DMS79 treated with DMSO at 0.1 percent for 48 hours (cell line): ENCODE data around the gene ZCCHC10.
A peak's percentile ranks its signal among the peaks of the same experiment; 100 is the strongest.
"Not testable (repeated sequence)": the region's sequence is repeated elsewhere in the genome, so short reads cannot be mapped to it uniquely, and the experiment has no call there.

Source experiments
- DNase-seq: peaks from one replicate; lab custom pipeline; 2025; lab: John Stamatoyannopoulos, UW

ZCCHC10 gene

DNA sequence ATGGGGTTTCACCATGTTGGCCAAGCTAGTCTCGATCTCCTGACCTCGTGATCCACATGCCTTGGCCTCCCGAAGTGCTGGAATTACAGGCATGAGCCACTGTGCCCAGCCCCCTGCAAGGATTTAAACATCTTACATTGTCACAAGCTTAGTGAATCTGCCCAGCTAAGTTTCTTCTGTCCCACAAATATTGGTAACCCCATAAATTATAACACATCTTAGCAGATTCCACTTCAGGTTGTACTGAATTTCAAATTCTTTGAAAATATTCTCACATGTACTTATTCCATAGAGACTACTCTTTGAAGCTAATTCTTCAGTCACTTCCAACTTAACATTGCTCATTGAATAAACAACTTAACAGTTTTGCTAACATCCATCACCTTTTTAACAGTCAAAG lies 49.5 kb downstream of the ZCCHC10 start:
- no peak for DNase-seq

- DNase-seq, result not testable (repeated sequence)
These were observed 53.9 kb downstream of the ZCCHC10 start for GRCh38 chr5:132972436-132972828.

GRCh38 chr5:132971483-132972435 lies 54.6 kb downstream of the ZCCHC10 start:
- no peak for DNase-seq

GRCh38 chr5:132965120-132965519 lies 61.2 kb downstream of the ZCCHC10 start:
- no peak for DNase-seq

DNA sequence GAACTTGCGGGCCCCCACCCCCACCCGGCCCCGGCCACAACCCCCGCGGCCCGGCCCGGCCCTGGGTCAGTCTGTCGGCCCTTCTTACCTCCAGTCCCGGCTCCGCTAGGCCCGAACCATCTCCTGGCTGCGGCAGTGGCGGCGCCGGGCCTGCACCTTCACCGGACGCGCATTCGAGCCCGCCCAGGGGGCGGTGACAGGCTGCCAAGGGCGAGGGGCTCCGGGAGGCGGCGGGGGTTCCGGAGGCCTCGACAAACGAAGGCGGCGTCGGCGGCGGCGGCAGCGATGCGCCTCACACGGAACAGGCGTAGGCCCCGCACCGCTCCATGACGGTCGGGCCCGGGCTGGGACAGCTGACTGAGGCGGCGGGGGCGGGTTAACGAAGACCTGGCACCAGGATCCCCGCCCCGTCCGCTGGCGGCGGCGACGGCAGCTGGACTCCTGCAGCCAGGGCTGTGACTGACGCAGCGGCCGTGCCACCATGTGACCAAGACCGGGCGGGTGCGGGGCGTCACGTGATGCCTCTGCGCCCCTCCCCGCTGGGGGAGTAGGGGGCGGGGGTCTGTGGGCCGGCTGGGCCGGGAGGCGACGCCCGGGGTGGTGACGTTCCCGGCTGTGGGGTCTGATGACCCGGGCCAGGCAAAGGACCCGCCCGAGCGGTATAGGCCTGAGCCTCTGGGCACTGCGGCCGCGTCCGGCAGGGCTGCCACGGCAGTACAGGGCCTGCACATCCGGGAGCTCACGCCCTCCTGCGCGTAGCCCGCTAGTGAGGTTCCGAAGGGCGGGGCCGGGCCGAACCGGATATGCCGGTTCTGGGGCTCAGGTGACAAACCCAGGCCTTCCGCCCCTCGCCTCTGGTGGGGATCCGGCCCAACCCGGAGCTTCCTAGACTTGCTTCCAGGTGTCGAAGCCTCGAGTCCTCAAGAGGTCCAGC lies 62.9 kb downstream of the ZCCHC10 start, which contains the start of gene AFF4:
TSS of gene AFF4 (minus strand) at position 464 of the 934 bp plus-strand sequence. CDS start 26,445 bp downstream, outside the sequence.
- DNase-seq, result peak; percentile 58

DNA sequence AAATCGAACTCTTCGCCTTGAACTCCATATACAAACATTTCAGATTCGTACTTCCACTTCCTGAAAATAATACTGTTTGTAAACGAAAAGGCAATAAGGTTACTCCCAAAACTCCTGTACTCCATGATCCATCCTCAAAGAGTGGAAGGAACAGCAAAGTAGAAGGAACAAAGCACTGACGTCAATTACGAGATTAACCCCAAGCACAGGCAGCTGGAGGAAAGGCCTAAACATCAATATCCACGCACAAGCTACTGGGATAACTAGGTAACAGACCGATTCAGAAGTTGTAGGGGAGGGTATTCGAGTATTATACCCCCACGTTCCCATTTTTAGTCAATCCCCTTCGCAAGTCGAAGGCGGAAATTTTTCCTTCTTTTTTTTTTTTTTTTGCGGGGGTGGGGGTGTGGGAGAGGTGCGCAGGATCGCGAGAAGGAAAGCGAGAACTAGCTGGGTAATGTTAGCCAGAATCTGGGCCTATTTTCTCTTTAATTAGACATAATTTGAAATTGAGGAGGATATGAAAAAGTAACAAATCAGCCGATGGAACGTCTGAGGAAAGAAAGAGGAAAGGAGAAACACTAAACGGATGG lies 63.8 kb downstream of the ZCCHC10 start:
- peak; percentile 52 for DNase-seq

- DNase-seq, result peak; percentile 23
These were observed 64.5 kb downstream of the ZCCHC10 start for GRCh38 chr5:132961887-132962286.

DNA sequence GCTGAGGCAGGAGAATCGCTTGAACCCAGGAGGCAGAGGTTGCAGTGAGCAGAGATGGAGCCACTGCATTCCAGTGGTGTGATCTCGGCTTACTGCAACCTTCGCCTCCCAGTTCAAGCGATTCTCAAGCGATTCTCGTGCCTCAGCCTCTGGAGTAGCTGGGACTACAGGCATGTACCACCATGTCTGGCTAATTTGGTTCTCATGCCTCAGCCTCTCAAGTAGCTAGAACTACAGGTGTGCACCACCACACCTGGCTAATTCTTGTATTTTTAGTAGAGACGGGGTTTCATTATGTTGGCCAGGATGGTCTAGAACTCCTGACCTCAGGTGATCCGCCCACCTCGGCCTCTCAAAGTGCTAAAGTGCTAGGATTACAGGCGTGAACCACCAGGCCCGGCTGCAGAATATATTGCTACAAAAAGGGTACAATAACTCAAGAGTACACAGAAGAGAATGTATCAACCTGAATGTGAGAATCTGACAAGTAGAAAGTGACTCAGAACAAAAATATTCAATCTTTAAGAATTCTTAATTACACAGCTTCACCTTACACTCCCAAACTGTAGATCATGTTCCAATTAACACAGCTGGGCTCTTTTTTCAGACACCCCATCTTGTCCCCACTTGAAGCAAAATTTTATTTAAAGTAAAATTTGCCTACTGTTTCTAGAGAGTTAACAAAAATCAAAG lies 65.1 kb downstream of the ZCCHC10 start:
- not testable (repeated sequence) for DNase-seq

DNA sequence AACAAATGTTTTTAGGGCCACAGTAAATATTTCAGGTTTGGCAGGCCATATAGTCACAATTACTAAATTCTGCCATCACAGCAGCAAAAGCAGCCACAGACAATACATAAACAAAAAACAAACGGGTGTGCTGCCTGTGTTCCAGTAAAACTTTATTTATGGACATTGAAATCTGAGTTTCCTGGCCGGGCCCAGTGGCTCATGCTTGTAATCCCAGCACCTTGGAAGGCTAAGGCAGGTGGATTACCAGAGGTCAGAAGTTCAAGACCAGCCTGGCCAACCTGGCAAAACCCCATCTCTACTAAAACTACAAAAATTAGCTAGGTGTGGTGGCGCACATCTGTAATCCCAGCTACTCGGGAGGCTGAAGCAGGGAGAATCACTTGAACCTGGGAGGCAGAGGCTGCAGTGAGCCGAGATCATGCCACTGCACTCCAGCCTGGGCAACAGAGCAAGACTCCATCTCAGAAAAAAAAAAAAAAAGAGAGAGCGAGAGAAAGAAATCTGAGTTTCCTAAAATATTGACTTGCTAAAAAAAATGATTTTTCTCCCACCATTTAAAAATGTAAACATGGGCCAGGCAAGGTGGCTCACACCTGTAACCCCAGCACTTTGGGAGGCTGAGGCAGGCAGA lies 70.1 kb downstream of the ZCCHC10 start:
- not testable (repeated sequence) for DNase-seq

GRCh38 chr5:132953710-132954109 lies 72.6 kb downstream of the ZCCHC10 start:
- no peak for DNase-seq

- DNase-seq, result no peak
These were observed 73.5 kb downstream of the ZCCHC10 start for GRCh38 chr5:132952829-132953228.

DNA sequence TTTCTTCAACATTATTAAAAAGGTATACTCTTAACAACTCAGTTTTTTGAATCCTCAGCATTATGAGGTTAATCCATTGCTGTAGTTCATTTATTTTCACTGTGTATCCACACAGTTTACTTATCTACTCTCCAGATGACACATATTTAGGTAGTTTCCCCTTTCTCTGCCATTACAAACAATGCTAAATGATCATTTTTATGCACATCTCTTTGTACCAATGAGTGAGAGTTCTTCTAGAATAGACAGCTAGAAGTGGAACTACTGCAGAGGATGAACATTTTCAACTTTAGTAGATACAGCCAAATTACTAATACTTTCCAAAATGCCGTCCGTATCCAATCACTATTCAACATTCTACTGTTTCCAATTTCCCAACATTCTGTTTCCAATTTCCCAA lies 74.5 kb downstream of the ZCCHC10 start:
- no peak for DNase-seq

GRCh38 chr5:132949136-132949535 lies 77.2 kb downstream of the ZCCHC10 start:
- no peak for DNase-seq

DNA sequence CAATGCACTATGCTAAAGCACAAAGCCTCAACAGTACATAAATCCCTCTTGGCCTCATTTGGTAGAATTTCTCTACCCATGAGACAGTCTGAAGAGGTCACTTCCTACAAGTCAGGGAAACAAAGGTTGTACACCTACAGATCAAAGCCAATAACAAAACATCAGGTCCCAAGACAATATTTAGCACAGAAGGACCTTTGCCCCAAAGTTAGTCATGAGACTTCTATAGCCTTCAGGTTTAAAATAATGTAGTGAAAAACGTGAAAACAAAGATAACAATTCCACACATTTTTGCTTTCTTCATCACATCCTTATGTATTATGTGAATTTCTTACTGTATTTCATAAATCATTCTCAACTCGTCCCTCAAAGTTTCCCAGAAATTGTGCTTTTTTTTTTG lies 78.7 kb downstream of the ZCCHC10 start:
- no peak for DNase-seq
